H54 (cell line): Measurements from ENCODE around the gene TLE6.
"Not testable (repeated sequence)": the region's sequence is repeated elsewhere in the genome, so short reads cannot be mapped to it uniquely, and the experiment has no call there.

Experiments
- DNase-seq: peaks from one replicate; pipeline ENCODE4 v3.0.0; 2011; ENCODE audit warnings: low spot score, mixed read lengths; ENCODE audit not compliant: insufficient read length
- FAIRE-seq: peaks from 3 replicates; lab custom pipeline; 2011; peaks lifted over from hg19 to GRCh38; lab: Jason Lieb, UNC
- POLR2A ChIP-seq: IDR thresholded peaks from 2 replicates; pipeline ENCODE4 v1.6.1; 2011; ENCODE audit warnings: low read depth, mild to moderate bottlenecking, low read length

Gene TLE6

DNA sequence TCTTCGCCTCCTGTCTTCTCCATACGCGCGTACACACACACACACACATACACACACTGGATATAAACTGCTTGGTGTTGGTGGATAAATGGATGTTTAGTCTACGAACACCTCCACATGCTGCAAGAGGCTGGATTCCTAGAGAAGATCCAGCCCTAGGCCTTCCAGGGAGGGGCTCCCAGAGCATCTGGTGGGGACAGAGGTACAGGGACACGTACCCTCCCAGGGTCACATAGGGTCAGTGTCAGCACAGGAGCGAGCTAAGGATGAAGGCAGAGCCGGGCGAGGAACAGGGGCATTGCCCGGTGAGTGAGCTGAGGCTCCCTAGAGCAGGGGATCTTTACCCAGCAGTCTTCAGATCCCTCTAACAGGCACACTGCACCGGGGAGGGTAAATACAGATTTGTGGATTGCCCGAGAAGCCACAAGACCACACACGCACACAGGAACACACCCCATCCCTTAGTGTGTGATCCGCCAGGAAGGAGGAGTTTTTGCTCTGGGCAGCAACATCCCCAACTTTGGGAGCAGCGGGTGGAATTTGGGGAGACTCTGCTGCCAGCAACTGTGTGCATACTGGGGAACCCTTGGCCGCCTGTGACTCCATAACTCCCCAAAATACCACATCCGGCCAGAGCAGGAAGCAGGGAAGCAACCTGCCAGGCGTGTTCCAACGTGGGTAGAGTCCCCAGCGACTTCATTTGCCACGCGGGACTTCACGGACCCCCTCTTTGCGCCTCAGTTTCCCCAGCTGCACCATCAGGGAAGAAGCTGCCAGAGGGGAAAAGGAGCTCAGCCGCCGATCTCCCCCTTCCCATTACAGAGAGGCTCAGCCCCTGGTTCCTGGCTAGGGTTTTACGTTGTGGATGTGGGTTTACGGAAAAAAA, 57.5 kb downstream of the TLE6 start:
- peak; percentile 30 for TF ChIP-seq POLR2A
- no peak for DNase-seq
- FAIRE-seq = no peak

DNA sequence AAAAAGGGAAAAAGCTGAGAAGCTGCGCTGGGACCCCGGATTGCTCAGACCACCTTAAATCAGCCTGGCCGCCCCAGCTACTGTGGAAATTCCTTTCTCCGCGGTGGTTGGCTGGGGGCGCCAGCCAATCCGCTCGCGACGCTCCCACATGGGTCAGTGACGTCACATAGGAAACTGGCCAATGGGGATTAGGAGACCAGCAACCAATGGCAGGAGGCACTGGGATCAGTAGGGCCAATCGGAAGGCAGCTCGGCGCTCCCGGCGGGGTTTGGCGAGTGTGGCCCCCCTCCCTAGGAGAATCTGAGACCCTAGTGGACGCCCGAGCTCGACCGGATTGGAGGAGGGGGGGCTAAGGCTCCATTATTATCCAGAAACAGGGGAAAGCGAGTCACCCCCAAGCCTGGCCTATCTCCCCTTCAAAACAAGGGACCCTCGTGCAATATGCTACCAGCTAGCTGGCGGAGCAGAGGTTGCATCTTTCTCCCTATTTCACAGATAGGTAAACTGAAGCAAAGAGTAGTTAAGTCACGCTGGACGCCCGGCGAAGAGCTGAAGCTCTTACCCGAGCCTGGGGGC, 58.3 kb downstream of the TLE6 start:
- FAIRE-seq = peak; percentile 68
- TF ChIP-seq POLR2A = no peak
- peak; percentile 100 for DNase-seq

DNA sequence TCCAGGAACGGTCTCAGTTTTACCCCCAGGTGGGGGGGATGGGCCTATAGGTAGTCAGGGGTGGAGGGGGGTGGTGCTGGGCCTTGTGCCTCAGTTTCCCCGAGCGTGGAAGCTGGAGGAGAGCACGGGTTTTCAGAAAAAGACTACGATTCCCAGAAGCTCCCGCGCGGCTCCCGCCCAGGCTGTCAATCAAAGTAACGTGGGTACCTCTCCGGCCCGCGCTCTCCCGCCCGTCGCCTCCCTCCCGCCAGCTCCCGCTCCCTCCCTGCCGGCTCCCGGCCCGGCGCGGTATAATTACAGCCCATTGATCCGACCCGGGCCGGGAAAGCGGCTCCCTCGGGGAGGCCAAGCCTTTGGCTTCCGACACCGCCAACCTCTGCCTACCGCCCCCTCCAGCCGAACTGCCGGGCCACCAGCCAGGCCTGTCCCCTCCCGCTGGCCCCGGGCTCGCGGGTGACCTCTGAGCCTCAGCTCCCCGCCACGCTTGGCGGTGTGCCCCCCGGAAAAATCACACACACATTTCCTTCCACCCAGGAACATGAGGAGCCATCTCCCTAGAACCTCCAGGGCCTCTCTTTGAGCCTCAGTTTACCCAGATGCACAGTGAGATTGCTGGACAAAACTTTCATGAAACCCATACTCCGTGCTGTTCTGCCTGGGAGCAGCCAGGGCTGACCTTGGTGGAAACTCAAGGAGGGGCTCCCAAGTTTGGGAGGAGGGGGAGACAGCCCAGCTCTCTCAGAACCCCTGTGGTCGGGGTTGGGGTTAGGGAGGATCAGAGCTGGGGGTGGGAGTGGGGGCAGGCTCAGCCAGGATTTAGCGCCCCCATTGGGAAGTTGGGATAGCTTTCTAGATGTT, 59.0 kb downstream of the TLE6 start:
- DNase-seq (peak; percentile 98), FAIRE-seq (no peak)
- peak; percentile 45 for TF ChIP-seq POLR2A

DNA sequence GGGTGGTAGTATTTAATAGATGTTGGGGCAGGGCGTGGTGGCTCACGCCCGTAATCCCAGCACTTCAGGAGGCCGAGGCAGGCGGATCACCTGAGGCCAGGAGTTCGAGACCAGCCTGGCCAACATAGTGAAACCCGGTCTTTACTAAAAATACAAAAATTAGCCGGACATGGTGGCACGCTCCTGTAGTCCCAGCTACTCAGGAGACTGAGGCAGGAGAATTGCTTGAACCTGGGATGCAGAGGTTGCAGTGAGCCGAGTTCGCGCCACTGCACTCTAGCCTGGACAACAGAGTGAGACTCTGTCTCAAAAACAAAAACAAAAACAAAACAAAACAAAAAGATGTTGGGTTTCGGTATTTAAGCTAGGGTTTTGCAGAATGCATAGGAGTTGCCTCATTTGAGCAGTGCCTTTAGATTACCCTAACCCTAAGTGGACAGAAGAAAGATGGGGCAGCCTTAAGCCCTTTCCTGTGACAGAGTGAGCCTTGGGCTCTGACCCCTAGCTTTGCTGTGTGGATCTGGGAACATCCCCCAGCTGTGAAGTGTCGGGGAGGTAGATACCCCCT, 59.7 kb downstream of the TLE6 start:
- DNase-seq, FAIRE-seq: not testable (repeated sequence)

DNA sequence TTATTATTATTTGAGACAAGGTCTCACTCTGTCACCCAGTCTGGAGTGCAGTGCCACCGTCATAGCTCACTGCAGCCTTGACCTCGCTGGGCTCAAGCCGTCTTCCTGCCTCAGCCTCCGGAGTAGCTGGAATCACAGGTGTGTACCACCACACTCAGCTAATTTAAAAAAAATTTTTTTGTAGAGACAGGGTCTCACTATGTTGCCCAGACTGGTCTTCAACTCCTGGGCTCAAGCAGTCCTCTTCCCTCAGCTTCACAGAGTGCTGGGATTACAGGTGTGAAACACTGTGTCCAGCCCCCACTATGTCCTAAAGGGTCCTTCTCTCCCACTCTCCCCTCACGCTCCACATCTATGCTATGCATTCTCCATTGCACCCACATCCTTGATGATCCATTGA, 60.9 kb downstream of the TLE6 start:
- TF ChIP-seq POLR2A = no peak
- DNase-seq = no peak
- FAIRE-seq = no peak

DNA sequence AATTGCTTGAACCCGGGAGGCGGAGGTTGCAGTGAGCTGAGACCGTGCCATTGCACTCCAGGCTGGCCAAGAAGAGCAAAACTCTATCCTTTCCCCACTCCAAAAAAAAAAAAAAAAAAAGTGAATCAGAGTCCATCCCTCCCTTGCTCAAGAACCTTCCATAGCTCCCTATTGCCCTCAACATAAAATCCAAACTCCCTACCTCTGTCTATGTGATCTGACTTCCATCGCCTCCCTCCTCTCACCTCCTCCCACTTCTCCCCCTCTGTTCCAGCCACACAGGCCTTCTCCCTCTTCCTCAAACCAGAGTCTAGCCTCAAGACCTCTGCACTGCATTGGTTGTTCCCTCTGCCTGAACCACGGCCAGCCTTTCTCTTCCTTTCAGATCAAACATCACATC, 61.8 kb downstream of the TLE6 start:
- DNase-seq (no peak), FAIRE-seq (no peak)

DNA sequence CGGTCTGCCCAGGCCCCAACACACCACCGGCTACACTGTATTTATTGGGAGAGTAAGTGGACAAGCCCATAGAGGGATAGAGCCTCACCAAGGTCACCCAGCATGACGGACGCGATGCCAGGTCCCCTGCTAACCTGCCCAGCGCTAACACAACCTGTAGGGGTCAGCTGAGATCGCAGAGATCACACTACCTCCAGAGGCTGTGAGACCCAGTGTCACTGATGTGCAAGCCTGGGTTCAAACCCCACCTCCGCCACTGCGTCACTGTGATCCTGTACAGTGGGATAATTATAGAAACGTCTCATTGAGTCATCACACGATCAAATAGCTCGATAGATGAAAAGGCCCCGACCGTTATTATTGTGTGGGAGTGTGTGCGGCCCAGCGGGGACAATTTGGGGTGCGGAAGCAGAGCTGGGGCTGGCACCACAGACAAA, 62.3 kb downstream of the TLE6 start:
- DNase-seq (no peak), FAIRE-seq (no peak)

More for the DNA sequence above, 61.8 kb downstream of the TLE6 start:
- TF ChIP-seq POLR2A = no peak

DNA sequence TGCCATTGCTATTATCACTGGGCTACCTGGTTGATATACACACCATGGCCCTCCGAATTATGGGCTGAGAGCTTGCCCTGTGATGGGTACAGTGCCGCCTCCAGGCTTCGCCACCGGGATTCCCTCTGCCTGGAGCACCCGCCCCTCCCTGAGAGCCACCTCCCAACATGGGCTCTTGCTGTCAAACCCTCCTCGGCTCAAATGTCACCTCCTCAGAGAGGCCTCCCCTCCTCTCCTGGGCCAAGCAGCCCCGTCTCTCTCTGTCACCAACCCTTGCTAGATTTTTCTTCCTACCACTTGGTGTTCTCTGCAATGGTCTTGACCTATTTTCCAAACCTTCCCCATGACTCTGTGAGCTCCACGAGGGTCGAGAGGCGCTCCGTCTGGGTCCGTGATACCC, 64.0 kb downstream of the TLE6 start:
- FAIRE-seq (no peak), DNase-seq (no peak)
- TF ChIP-seq POLR2A = no peak

More for the DNA sequence above, 62.3 kb downstream of the TLE6 start:
- TF ChIP-seq POLR2A = no peak

DNA sequence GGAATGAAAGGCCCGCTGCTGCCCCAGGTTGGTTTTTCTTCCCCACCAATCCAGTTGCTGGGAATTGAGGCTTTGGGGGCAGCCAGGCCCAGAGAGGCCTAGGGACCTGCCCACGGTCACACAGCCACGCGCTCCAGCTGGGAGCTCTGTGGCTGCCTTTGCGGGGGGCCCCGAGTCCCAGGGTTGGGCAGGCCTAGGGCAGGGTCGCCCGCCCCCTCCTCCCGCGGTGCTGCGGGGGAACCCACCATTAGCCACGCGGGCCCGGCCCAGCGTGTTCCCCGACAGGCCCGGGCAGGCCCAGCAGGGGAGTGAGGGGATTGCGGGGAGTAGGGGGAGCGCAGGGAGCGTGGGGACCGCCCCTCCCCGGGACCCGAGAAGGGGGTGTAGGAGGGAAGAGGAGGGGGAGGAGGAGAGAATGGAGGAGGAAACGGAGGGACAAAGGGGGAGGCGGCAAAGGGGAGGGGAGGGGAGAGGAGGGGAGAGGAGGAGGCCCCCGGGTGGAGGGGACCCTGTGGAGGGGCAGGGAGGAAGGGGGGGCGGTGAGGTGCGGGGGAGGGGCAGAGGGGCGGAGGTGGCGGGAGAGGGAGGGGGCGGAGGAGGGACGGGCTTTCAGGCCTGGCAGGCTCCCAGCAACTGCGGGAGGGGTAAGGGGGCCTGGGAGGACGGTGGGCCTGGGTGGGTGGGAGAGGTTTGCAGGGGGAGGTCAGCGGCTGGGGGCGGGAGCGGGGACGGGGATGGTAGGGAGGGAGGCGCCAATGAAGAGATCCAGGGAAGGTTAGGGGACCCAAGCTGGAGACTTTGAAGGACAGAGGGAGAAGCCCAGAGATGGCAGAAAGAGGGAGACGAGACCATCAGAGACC, 64.6 kb downstream of the TLE6 start:
- TF ChIP-seq POLR2A = no peak
- FAIRE-seq (no peak), DNase-seq (no peak)

DNA sequence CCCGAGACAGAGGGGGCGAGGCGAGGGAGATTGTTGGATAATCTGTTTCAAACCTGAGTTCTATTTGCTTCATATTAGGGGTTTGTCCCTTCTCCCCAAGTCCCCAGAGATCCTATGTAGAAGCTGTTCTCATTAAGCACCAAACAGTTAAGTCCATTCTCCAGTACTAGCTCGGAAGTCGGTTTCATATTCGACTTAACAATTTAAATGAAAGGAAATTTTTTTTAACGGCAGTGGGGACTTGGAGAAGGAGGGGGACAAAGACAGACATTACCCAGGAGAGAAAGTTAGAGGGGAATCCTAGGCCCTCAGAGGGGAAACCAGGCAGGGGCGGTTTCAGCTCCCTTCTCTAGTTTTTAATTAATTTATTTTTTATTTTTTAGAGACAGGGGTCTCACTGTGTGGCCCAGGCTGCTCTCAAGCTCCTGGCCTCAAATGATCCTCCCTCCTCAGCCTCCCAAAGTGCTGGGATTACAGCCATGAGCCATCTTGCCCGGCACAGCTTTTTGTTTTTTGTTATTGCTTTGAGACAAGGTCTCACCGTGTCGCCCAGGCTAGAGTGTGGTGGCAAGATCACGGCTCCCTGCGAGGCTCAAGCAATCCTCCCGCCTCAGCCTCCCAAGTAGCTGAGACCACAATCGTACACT, 65.4 kb downstream of the TLE6 start:
- DNase-seq (no peak), FAIRE-seq (no peak)
- TF ChIP-seq POLR2A = no peak
